HFFc6 (cell line): ENCODE measurements around the gene NXT1. TPM values are rescaled to one million over a fixed set of nuclear protein-coding genes. Genes with fewer than 3 reads are reported as not detected.

ENCODE experiments used
- DNase-seq: peaks from one replicate; pipeline ENCODE4 v3.0.0-alpha.2; 2018
- H3K27ac Mint-ChIP-seq: 2 replicates; pipeline ENCODE4 v1.8.0; 2020; ENCODE audit warnings: mild to moderate bottlenecking, mixed read lengths
- H3K27me3 Mint-ChIP-seq: 2 replicates; pipeline ENCODE4 v1.8.0; 2021; ENCODE audit warnings: mild to moderate bottlenecking, moderate library complexity, mixed read lengths; ENCODE audit not compliant: insufficient read depth
- H3K36me3 Mint-ChIP-seq: 2 replicates; pipeline ENCODE4 v1.8.0; 2021; ENCODE audit warnings: low read depth, mixed read lengths
- H3K4me1 Mint-ChIP-seq: 2 replicates; pipeline ENCODE4 v1.8.0; 2020; ENCODE audit warnings: low read depth, mixed read lengths
- H3K4me3 Mint-ChIP-seq: 2 replicates; pipeline ENCODE4 v1.8.0; 2020; ENCODE audit warnings: mild to moderate bottlenecking, moderate library complexity, mixed read lengths
- H3K9me3 Mint-ChIP-seq: 2 replicates; pipeline ENCODE4 v1.8.0; 2020; ENCODE audit warnings: mild to moderate bottlenecking, mixed read lengths
- CTCF ChIP-seq: fragments of 200-600 bp; sonication (generic); IDR thresholded peaks from 2 replicates; pipeline ENCODE4 v1.5.0; 2021; ENCODE audit warnings: antibody characterized with exemption, mild to moderate bottlenecking
- total RNA-seq, 6 experiments: library from RNA; stranded (reverse); fragmentation: NEBNext Ultra II Directional; extraction: Animal tissue kit (Norgen Biotek cat#: 25700); gene quantifications; 2 replicates in 1 of 6; 3 replicates in 5 of 6; pipeline ENCODE4 v1.2.3, GENCODE V29; 2021

NXT1 gene
- total RNA-seq, 6 experiments from 2014 or later, result 14.6 to 19.1 (median 15.9) TPM

GRCh38 chr20:23361119-23361475 is 10.5 kb downstream of the NXT1 start:
- no peak for TF ChIP-seq CTCF
- Mint-ChIP-seq H3K27me3 (peaks cover 12% of the 10 kb centered on the region), H3K27ac (peak overlapping the region; percentile 97), H3K36me3 (peaks cover 23% of the 10 kb centered on the region), H3K9me3 (no peaks in the 10 kb centered on the region), H3K4me1 (peaks cover 53% of the 10 kb centered on the region), H3K4me3 (peak overlapping the region; percentile 89)
- DNase-seq, result no peak

GRCh38 chr20:23361476-23362391 is 11.1 kb downstream of the NXT1 start, which contains the start of gene GZF1:
Gene GZF1, plus strand, starts transcription at chr20:23362182. Its CDS starts 2,202 bp downstream, at chr20:23364384.
- TF ChIP-seq CTCF, result peak; percentile 39; the same call in 1 of the 2 replicates
- H3K9me3 Mint-ChIP-seq, result no peaks in the 10 kb centered on the region
- DNase-seq, result peak; percentile 97
- H3K4me1 Mint-ChIP-seq, result peaks cover 58% of the 10 kb centered on the region
- H3K36me3 Mint-ChIP-seq, result peaks cover 29% of the 10 kb centered on the region
- H3K27me3 Mint-ChIP-seq, result peaks cover 13% of the 10 kb centered on the region
- H3K4me3 Mint-ChIP-seq, result peak within 1 kb of the TSS; percentile 97
- peak within 1 kb of the TSS; percentile 98 for H3K27ac Mint-ChIP-seq

GRCh38 chr20:23362392-23363256 is 12.0 kb downstream of the NXT1 start:
- peak overlapping the region; percentile 97 for H3K4me3 Mint-ChIP-seq
- H3K36me3 Mint-ChIP-seq, result peaks cover 31% of the 10 kb centered on the region
- no peak for TF ChIP-seq CTCF
- no peaks in the 10 kb centered on the region for H3K9me3 Mint-ChIP-seq
- peaks cover 62% of the 10 kb centered on the region for H3K4me1 Mint-ChIP-seq
- DNase-seq, result peak; percentile 17
- H3K27me3 Mint-ChIP-seq, result peaks cover 13% of the 10 kb centered on the region
- H3K27ac Mint-ChIP-seq, result peak overlapping the region; percentile 98

GRCh38 chr20:23363257-23363649 is 12.7 kb downstream of the NXT1 start:
- H3K27ac Mint-ChIP-seq, result peak overlapping the region; percentile 98
- no peak for DNase-seq
- H3K27me3 Mint-ChIP-seq, result peaks cover 13% of the 10 kb centered on the region
- peaks cover 68% of the 10 kb centered on the region for H3K4me1 Mint-ChIP-seq
- peak overlapping the region; percentile 97 for H3K4me3 Mint-ChIP-seq
- H3K9me3 Mint-ChIP-seq, result no peaks in the 10 kb centered on the region
- peaks cover 31% of the 10 kb centered on the region for H3K36me3 Mint-ChIP-seq
- TF ChIP-seq CTCF, result no peak

- Mint-ChIP-seq H3K36me3 (peaks cover 43% of the 10 kb centered on the region), H3K9me3 (no peaks in the 10 kb centered on the region), H3K27ac (peak overlapping the region; percentile 55), H3K4me3 (peak overlapping the region; percentile 41; the same call in 1 of the 2 replicates), H3K27me3 (peaks cover 13% of the 10 kb centered on the region), H3K4me1 (peaks cover 67% of the 10 kb centered on the region)
- DNase-seq, result no peak
- TF ChIP-seq CTCF, result peak; percentile 32
These were observed 15.0 kb downstream of the NXT1 start for GRCh38 chr20:23365390-23366165.
